ENCODE results near the gene SRGAP2C. TPM values are rescaled to one million over a fixed set of nuclear protein-coding genes. Genes with fewer than 3 reads are reported as not detected.
"Not testable (repeated sequence)": the region's sequence is repeated elsewhere in the genome, so short reads cannot be mapped to it uniquely, and the experiment has no call there.

SRGAP2C gene
- total RNA-seq, 1 experiment from 2014 or later = 26.2 TPM

DNA sequence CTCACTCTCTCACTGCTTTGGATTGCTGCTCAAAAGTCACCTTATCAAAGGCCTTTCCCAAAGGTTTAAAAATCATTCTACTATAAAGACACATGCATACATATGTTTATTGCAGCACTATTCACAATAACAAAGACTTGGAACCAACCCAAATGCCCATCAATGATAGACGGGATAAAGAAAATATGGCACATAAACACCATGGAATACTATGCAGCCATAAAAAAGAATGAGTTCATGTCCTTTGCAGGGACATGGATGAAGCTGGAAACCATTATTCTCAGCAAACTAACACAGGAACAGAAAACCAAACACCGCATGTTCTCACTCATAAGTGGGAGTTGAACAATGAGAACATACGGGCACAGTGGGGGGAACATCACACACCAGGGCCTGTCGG is 45.9 kb downstream of the SRGAP2C start:
- not testable (repeated sequence) for H3K9me2 ChIP-seq (replicated peaks; ENCODE audit: insufficient read depth, low read length)

DNA sequence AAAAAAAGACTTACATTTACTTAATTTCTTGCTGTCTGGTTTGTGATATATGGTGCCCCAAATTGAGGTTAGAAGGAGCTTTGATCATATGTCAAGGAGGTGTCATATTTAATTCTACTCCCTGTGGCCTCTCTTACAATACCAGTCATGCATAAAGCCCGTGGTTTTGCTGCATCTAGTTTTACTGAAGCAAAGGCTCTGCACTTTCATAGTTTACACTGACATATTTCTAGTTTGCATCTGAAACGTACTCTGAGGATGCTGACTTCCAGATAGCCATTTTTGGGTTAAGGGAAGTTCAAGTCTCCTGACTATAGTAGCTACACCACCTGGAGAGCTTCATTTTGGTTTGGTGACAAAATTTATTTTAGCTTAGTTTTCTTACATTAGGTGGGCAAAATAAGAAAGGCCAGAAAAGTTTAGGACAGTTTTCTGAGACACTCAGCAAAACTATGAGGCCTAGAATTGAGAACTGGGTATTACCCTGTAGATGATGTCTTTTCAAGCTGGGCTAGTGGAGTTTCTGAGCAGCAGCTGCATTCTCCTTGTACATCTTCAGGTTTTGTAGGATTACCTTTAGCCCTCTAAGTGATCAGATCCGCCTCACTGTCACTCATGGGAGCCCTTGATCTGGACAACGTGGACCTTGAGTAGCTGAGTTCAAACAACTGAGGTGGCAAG is 47.8 kb downstream of the SRGAP2C start:
- H2AFZ ChIP-seq (ENCODE audit: low read length); H3K27me3 ChIP-seq (ENCODE audit: low read length); H3K9ac ChIP-seq (ENCODE audit: low read length); H3K4me2 ChIP-seq (ENCODE audit: low read depth, low read length, poor library complexity, severe bottlenecking); H3K4me3 ChIP-seq (ENCODE audit: low read length); H3K36me3 ChIP-seq (ENCODE audit: insufficient read depth, low read length); H3K79me2 ChIP-seq (ENCODE audit: low read length); H3K9me3 ChIP-seq (ENCODE audit: low read length); H3K9me2 ChIP-seq (replicated peaks; ENCODE audit: insufficient read depth, low read length); H4K20me1 ChIP-seq (ENCODE audit: insufficient read depth, low read depth, low read length): not testable (repeated sequence)
- H3K4me1 ChIP-seq (ENCODE audit: low read length) = peaks cover 20% of the 10 kb centered on the region
- DNase-seq = peak; percentile 92
- H3K27ac ChIP-seq (ENCODE audit: low read length) = peak overlapping the region; percentile 70

More for the DNA sequence above, 45.9 kb downstream of the SRGAP2C start:
- H3K4me2 ChIP-seq (ENCODE audit: low read depth, low read length, poor library complexity, severe bottlenecking); H2AFZ ChIP-seq (ENCODE audit: low read length); H3K36me3 ChIP-seq (ENCODE audit: insufficient read depth, low read length); H3K27me3 ChIP-seq (ENCODE audit: low read length); H3K4me3 ChIP-seq (ENCODE audit: low read length); H4K20me1 ChIP-seq (ENCODE audit: insufficient read depth, low read depth, low read length); H3K79me2 ChIP-seq (ENCODE audit: low read length); H3K9ac ChIP-seq (ENCODE audit: low read length); DNase-seq; H3K9me3 ChIP-seq (ENCODE audit: low read length): not testable (repeated sequence)
- Histone ChIP-seq H3K27ac (ENCODE audit: low read length) (peak overlapping the region; percentile 56; the same call in 1 of the 2 replicates), H3K4me1 (ENCODE audit: low read length) (peaks cover 12% of the 10 kb centered on the region)

DNA sequence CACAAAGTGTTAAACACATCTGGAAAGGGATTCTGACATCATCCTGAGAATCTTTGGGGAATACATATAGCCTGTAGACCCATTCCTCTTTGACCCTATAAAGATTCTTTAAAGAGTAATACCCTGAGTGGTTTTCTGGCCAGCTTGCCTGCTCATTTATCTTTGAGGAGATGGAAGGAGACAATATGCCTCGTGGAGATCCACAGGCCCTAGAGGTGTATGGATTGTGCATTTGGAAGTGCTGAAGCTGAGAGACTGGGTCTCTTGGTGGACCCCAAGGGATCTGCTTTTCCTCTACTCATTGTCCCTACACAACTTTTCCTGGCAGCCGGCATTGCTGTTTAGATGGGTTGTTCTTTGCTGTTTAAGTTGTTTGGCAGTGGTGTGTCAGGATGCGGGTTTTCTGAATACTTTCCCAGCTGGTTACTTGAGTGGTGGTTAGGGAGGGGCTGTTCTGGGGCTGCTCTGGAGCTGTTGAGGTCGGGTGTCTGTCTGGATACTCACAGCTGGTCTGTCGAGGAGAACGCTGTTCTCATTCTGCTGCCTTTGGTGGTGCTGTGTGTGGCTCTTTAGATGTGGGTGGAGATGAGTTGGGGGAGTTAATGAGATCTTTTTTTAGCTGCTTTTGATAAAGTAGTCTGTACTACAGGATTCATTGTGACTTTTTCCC is 49.5 kb downstream of the SRGAP2C start:
- H3K4me3 ChIP-seq (ENCODE audit: low read length); DNase-seq; H3K9ac ChIP-seq (ENCODE audit: low read length); H3K4me2 ChIP-seq (ENCODE audit: low read depth, low read length, poor library complexity, severe bottlenecking); H3K79me2 ChIP-seq (ENCODE audit: low read length); H3K9me3 ChIP-seq (ENCODE audit: low read length); H3K9me2 ChIP-seq (replicated peaks; ENCODE audit: insufficient read depth, low read length); H3K27me3 ChIP-seq (ENCODE audit: low read length); H3K27ac ChIP-seq (ENCODE audit: low read length); H2AFZ ChIP-seq (ENCODE audit: low read length); H3K36me3 ChIP-seq (ENCODE audit: insufficient read depth, low read length); H4K20me1 ChIP-seq (ENCODE audit: insufficient read depth, low read depth, low read length): not testable (repeated sequence)
- peaks cover 16% of the 10 kb centered on the region for H3K4me1 ChIP-seq (ENCODE audit: low read length)

DNA sequence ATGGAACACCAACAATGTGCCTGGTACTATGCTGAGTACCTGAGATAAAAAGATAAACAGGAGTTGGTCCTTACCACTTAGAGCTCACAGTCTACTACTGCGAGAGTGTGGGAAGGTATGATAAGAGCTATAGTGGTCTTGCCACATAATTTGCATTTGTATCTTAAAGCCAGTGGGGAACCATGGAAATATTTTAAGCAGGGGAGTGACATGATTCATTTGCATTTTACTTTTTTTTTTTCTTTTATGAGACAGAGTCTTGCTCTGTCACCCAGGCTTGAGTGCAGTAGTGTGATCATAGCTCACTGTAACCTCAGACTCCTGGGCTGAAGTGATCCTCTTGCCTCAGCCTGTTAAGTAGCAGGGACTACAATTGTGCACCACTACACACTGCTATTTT is 53.6 kb downstream of the SRGAP2C start:
- H4K20me1 ChIP-seq (ENCODE audit: insufficient read depth, low read depth, low read length); H3K9ac ChIP-seq (ENCODE audit: low read length); H3K79me2 ChIP-seq (ENCODE audit: low read length); DNase-seq; H3K27me3 ChIP-seq (ENCODE audit: low read length); H3K9me3 ChIP-seq (ENCODE audit: low read length); H3K4me3 ChIP-seq (ENCODE audit: low read length); H3K9me2 ChIP-seq (replicated peaks; ENCODE audit: insufficient read depth, low read length); H3K36me3 ChIP-seq (ENCODE audit: insufficient read depth, low read length); H2AFZ ChIP-seq (ENCODE audit: low read length): not testable (repeated sequence)
- Histone ChIP-seq H3K4me1 (ENCODE audit: low read length) (peaks cover 13% of the 10 kb centered on the region), H3K27ac (ENCODE audit: low read length) (peak overlapping the region; percentile 70), H3K4me2 (ENCODE audit: low read depth, low read length, poor library complexity, severe bottlenecking) (peak overlapping the region; percentile 19)

DNA sequence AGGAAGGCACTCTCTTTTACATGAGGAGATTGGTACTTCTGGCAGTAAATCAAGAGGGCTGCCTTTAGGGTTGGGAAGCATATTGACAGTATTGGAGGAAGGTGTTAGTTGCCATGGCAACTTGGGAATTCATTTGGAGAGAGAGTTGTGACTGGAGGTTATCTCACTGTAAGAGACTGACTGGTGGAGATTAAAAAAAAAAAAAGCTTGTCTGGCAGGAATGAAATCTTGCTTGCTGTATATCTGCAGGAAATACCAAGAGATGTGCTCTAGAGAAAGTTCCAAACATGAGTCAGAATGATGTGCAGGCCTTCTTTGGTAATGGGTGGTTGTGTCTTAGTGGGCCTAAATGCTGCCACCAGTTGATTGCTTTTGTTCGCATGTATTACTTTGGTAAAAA is 59.1 kb downstream of the SRGAP2C start:
- H3K9me2 ChIP-seq (replicated peaks; ENCODE audit: insufficient read depth, low read length); H3K4me2 ChIP-seq (ENCODE audit: low read depth, low read length, poor library complexity, severe bottlenecking); H3K4me3 ChIP-seq (ENCODE audit: low read length); H2AFZ ChIP-seq (ENCODE audit: low read length); H3K9me3 ChIP-seq (ENCODE audit: low read length); H3K27ac ChIP-seq (ENCODE audit: low read length); H3K79me2 ChIP-seq (ENCODE audit: low read length); H3K36me3 ChIP-seq (ENCODE audit: insufficient read depth, low read length); H3K27me3 ChIP-seq (ENCODE audit: low read length); H4K20me1 ChIP-seq (ENCODE audit: insufficient read depth, low read depth, low read length); DNase-seq; H3K9ac ChIP-seq (ENCODE audit: low read length); H3K4me1 ChIP-seq (ENCODE audit: low read length): not testable (repeated sequence)

DNA sequence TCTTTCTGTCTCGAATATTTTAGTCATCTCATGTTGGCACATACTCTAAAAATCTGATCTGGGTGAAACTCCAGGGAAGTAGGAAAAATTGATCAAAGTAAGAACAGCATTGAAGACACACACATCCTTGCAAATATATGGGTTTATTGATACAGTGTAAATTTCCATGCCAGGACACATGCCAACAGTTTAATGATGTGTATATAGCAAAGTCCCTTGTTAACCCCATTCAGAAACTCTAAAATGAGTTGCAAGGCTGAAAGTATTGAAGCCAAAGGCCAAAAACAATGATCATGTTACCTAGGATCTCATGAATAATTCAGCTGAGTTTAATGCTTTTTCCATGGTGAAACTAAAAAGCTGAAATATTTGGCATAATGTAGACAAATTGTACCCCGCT is 61.6 kb downstream of the SRGAP2C start:
- H3K9me3 ChIP-seq (ENCODE audit: low read length); H3K36me3 ChIP-seq (ENCODE audit: insufficient read depth, low read length); H2AFZ ChIP-seq (ENCODE audit: low read length); H3K9ac ChIP-seq (ENCODE audit: low read length); H3K4me2 ChIP-seq (ENCODE audit: low read depth, low read length, poor library complexity, severe bottlenecking); H4K20me1 ChIP-seq (ENCODE audit: insufficient read depth, low read depth, low read length); H3K4me3 ChIP-seq (ENCODE audit: low read length); H3K27me3 ChIP-seq (ENCODE audit: low read length); H3K27ac ChIP-seq (ENCODE audit: low read length); DNase-seq; H3K4me1 ChIP-seq (ENCODE audit: low read length); H3K79me2 ChIP-seq (ENCODE audit: low read length); H3K9me2 ChIP-seq (replicated peaks; ENCODE audit: insufficient read depth, low read length): not testable (repeated sequence)

DNA sequence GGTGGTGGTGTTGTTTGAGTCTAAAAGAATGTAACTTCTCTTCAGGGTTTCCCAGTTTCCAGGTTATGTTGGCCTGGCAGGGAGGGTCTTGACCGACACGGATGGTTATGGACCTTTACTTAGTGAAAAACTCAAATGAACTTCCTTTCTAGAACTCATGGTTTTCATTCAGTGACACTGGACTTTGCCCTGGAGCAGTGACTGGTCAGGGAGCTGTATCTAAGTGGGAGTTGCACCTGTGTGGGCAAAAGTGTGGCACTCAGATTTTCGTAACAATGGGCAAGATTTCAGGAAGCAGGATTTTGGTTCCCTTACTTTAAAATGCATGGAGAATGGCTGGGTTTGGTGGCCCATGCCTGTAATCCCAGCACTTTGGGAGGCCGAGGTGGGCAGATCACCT is 67.9 kb downstream of the SRGAP2C start:
- H3K27me3 ChIP-seq (ENCODE audit: low read length); H4K20me1 ChIP-seq (ENCODE audit: insufficient read depth, low read depth, low read length); H3K36me3 ChIP-seq (ENCODE audit: insufficient read depth, low read length); H3K9me2 ChIP-seq (replicated peaks; ENCODE audit: insufficient read depth, low read length); DNase-seq; H3K4me3 ChIP-seq (ENCODE audit: low read length); H3K9ac ChIP-seq (ENCODE audit: low read length); H3K4me1 ChIP-seq (ENCODE audit: low read length); H3K9me3 ChIP-seq (ENCODE audit: low read length); H2AFZ ChIP-seq (ENCODE audit: low read length); H3K27ac ChIP-seq (ENCODE audit: low read length); H3K4me2 ChIP-seq (ENCODE audit: low read depth, low read length, poor library complexity, severe bottlenecking); H3K79me2 ChIP-seq (ENCODE audit: low read length): not testable (repeated sequence)

DNA sequence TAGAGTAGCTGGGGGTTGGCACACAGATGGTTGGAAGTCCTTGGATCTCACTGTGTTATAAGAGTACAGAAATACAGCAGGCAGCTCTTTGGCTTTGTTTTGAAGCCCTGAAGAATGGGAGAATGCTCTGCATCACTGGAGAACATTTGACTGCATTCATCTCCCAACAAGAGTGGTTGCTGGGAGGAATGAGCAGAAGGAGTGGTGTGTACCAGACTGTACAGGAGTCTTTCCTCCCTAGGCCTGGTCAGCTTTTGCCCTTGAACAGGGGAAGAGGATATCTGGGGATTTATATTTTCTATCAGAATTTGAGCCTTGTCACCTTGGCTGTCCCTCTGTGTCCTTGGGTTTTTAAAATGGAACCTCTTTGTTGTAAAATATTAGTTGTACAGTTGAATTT is 69.8 kb downstream of the SRGAP2C start:
- H3K9ac ChIP-seq (ENCODE audit: low read length); H3K27ac ChIP-seq (ENCODE audit: low read length); H3K9me3 ChIP-seq (ENCODE audit: low read length); DNase-seq; H3K79me2 ChIP-seq (ENCODE audit: low read length); H3K4me2 ChIP-seq (ENCODE audit: low read depth, low read length, poor library complexity, severe bottlenecking); H3K36me3 ChIP-seq (ENCODE audit: insufficient read depth, low read length); H3K27me3 ChIP-seq (ENCODE audit: low read length); H2AFZ ChIP-seq (ENCODE audit: low read length); H3K4me1 ChIP-seq (ENCODE audit: low read length); H4K20me1 ChIP-seq (ENCODE audit: insufficient read depth, low read depth, low read length); H3K9me2 ChIP-seq (replicated peaks; ENCODE audit: insufficient read depth, low read length); H3K4me3 ChIP-seq (ENCODE audit: low read length): not testable (repeated sequence)

All from Karpas-422 (cell line).